GM11168 (cell line): Measurements from ENCODE around the gene CTBP2.
"Not testable (repeated sequence)": the region's sequence is repeated elsewhere in the genome, so short reads cannot be mapped to it uniquely, and the experiment has no call there.

ENCODE experiments used
- in situ Hi-C: fragments of 300-500 bp; cut with MboI; formaldehyde crosslinking; loops from one replicate; pipeline ENCODE4 v1.12.0; 2022; ENCODE audit warnings: low sequenced_read_pairs; ENCODE audit not compliant: unreplicated experiment

CTBP2 gene

DNA sequence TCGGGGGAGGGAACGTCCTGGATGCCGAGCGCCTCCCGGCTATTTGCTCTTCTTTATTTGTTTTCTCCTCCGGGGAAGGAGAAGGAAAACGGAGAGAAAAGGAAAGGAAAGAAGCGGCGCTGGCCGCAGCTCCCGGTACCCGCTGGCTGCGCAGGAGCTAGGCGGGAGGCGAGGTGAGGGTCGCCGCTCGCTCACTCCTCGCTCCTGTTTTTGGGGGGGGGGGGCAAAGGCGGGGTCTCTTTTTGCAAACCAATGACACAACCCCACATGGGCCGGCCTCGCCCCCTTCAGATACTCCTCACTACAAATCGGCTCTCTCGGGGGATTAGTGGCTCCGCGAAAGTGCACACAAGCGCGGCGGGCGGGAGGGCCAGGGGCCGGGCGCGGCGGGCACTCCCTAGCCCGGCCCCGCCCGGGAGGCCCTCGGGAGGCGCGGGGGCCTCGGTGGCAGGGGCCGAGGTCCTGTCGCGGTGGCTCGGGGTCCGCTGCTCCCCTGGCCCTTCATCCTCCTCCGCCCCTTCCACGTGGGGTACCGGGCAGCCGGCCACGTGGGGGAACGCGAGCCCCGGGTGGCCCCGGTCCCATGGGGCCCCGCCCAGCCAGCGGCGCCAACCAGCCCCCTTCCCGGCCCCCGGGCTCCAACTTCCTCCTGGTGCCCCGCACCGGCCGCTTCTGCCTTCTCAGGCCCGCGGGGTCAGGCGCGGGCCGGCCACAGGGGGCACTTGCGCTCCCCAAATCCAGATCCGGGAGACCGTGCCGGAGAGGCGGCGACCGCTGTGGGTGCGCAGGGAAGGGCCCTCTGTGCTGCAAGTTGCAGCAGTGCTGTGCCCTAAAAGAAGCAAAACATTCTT, 718 bp upstream of the CTBP2 start:
- in situ Hi-C loops, result no loop called here

DNA sequence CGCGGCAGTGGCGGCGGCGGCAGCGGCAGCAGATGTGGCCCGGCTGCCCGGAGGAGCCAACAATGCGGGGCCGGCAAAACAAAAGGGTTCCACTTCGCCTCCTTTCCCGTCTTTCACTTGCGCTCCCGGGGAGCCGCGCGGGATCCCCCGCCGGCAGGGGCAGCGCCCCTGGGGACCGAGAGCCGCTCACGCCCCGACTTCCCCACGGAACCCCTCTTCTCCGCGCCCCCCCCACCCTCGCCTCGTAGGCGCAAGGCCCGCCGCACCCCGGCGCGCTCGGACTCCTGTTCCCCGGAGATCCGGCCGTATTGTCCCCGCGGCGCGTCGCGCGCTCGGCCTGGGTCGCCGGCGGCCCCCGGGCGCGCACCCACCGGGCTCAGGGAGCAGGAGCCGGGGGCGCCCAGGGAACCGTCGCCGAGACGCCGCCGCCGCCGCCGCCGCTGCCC, 854 bp downstream of the CTBP2 start:
- in situ Hi-C loops, result no loop called here

DNA sequence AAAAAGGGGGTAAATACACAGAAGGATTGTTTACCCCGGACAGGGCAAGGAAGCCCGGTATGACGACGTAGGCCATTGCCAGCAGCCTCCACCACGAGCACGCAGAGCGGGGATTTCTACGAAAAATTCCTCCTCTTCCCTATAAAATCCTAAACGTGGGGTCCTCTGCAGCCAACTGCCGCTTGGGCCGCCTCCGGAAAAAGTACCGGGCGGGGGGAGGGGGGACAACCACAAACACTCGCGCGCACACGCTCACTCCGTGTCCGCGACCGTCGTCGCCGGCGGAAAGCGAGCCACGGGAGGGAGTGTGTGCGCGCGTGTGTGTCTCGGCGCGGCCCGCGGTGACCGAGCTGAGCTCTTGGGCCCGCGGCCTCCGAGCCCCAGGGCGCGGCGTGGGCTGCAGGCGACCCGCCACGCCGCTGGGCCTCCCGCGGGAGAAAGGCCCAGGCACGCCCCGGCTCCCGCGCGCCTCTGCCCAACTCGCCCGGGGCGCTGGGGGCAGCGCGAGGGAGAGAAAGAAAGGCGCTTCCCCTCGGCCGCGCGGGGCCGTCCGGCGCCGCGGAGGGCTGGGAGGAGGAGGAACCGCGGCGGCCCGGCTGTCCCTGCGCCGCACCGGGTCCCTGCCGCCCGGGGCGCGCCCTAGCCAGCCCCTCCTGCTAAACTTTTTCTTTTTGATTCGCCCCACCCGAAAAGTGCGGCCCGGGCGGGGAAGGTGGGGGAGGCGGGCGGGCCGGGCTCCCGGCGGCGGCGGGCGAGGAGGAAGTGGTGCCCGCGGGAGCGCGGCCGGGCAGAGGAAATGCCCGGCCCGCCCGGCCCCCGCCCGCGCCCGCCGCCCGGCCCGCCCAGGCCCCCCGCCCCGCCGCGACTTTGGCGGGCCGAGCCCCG, 1.5 kb downstream of the CTBP2 start:
- in situ Hi-C loops, result no loop called here

DNA sequence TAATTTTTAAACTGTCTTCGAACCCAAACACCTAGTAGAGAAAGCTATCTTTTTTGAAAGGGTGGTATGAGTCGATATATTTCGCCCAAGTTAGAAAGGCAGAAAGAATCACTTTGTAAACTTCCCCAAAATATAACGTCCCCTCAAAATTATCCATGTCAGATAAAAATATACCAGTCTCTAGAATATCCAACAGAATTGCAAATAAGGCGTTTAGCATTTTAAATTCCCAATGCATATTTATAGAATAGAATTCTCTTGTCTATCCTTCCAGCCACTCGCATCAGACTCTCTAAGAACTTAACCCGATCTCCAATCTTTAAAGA, 2.1 kb downstream of the CTBP2 start:
- in situ Hi-C loops, result no loop called here

DNA sequence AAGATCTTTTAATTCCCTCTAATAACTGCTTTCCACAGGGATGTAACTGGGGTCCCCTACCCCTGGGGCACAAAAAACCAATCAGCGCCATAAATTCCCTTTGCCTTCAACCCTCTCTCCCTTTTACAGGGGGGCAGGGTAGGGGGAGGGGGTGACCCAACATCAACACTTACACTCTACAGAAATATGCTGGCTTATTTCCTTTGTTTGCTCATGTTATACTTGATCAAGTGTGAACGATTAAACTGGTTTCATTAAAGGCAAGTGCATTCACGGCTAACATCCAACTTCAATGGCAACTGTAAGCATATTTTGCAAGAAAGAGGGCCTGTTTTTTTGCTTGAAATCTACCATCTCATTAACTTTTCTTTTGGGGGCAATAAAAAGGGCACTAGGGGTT, 2.9 kb downstream of the CTBP2 start:
- in situ Hi-C loops, result no loop called here

DNA sequence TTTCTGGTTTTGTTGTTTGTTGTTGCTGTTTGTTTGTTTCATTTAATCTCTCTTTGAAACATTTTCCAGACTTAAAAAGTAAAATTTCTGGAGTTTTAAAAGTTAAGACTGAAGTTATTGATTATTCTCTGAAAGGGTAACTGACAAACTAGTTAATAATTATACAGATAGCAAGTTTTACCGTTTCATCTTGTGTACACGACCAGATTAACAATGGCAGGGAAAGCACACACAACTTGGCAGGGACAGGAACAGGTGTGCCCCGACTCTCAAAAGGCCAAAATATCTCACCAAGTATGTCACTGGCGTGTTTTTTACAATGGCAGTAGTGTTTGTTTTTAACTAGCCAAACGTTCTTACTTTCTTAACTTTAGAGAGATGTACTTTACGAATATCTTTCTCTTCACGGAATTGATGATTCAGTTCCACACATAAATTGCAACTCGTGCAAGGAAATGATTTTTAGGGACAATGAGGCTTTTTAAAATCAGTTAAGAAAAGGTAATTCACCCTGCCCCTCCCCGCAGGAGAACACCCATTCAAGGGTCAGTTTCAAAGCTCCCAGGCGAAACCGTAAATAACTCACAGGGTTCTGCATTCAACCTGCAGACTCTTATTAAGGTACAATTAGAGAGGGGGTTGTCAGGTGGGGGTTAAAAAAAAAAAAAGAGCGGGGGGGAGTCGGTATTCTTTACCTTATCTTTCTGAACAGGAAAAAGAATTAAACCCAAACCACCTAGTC, 3.5 kb downstream of the CTBP2 start:
- in situ Hi-C loops, result no loop called here

DNA sequence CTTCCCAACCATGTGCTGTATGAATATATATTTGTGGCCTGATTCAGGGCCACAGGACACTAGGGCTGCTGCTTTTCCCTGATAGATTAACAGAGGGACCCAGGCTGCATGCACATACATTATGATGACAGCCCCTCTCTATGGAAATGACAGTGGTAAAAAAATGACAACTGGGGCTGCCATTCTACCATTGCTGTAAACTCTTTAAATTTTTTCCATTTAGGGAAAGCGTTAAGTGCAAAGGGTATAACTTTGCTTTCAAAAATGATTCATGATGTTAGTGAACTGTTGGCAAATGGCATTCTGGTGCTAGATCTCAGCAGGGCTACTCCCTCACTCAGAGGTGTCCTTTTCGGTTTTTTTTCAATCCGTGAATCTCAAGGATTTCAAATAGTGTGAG, 4.2 kb downstream of the CTBP2 start:
- in situ Hi-C loops, result no loop called here

DNA sequence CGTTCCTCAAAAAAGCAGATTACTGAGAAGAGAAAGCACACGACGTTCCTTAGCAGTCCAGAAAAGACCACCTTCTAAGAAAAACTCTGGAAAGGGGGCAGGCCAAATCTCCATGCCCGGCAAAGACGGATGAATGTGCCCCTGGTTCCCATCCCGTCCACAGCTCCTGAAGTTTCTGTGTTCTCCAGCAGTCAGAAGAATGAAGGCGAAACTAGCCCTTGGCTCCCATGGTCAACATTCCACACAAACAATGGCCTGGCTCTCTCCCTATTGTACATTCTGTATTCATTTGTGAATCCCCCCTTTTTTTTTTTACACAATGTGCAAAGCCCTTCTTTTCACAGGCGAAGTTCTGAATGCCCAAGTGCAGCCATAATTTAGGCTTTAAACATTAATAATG, 5.3 kb downstream of the CTBP2 start:
- in situ Hi-C loops, result no loop called here

DNA sequence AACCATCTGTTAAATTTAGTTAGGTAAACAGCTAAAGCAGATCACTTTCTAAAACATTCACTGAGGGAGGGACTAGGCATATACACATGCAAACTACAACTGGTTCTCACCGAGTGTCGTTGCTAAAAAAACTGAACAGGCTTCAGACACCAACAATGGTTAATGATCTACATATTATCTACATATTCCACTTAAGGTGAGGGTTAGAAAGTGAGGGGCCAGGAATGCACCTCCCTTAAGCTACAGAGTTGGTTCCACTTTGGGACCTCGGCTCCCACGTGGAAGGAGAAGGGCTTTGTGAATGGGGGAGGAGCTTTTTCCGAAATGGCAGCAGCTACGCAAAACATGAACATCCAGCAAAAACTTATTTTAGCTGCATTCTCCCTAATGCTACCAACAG, 5.8 kb downstream of the CTBP2 start:
- in situ Hi-C loops, result no loop called here

DNA sequence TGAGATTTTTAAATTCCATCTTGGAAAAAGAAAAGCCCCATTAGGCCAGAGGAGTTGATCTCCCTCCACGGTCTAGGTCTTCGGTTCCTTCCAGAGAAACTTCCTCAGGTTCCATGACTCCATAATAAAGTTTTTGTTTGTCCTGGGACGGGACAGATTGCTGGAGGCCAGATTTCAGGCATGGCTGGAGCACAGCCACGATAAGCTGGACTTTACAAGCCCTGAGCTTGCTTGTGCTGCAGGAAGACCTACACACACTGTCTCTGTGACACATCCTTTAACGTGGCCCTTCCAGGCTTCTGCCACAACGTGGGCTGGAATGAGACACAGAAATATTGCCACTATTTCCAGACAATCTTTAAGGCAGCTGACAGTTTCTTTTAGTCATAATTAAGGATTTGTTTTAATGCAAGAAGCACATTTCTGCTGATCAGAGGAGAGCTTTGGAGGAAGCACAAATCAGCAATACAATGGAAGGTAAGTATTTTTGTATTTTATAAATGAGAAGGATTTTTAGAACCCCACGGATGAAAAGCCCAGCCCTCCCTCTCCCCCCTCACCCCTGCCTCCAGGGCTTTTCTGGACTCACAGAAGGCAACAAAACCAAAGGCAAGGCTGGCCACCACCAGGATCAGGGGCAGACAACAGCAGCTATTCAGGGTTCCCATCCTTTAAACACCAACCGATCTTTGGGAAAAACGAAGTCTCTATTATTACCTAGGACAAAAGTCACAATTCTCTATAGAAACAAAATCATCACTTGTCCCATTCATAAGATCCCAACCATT, 6.5 kb downstream of the CTBP2 start:
- in situ Hi-C loops, result no loop called here

DNA sequence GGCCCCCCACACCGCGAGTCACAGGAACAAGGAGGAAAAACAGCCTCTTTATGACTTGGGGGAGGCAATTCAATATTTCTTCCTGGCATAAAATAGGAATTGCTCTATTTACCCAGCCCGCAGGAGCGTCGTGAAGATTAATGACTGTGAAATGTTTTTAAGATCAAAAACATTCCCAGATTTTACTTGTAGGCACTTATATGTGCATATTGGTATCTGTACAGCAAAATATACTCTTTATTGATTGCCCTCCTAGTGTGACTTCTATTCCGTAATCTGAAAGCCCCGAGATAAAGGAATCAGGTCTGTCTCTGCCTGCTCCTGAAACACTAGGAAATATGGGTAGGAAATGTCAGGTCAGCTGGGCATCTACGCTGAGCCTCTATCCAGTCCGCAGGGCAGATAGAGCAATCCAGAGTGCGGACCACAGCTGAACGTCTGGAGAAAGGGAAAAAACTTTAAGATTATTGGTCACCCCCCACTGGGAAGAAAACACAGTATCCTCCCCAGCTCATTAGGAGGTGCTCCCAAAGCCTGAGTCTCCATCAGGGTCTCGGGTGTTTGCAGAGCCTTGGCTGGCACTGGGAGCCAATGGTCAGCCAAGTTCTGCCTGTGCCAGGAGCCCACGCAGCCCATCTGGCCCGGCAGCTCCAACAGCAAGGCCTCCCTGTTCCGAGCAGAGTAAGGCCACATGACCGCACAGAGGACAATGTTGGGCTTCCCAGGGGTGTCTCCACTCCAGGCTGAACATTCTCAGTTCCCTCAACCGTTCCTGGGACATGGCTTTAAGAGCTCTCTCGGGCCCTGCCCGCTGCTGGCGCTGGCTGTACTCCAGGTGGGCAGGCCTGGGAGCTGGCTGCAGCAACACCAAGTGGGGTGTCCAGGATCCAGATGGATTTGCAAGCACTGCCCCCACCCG, 7.7 kb downstream of the CTBP2 start:
- in situ Hi-C loops, result no loop called here

DNA sequence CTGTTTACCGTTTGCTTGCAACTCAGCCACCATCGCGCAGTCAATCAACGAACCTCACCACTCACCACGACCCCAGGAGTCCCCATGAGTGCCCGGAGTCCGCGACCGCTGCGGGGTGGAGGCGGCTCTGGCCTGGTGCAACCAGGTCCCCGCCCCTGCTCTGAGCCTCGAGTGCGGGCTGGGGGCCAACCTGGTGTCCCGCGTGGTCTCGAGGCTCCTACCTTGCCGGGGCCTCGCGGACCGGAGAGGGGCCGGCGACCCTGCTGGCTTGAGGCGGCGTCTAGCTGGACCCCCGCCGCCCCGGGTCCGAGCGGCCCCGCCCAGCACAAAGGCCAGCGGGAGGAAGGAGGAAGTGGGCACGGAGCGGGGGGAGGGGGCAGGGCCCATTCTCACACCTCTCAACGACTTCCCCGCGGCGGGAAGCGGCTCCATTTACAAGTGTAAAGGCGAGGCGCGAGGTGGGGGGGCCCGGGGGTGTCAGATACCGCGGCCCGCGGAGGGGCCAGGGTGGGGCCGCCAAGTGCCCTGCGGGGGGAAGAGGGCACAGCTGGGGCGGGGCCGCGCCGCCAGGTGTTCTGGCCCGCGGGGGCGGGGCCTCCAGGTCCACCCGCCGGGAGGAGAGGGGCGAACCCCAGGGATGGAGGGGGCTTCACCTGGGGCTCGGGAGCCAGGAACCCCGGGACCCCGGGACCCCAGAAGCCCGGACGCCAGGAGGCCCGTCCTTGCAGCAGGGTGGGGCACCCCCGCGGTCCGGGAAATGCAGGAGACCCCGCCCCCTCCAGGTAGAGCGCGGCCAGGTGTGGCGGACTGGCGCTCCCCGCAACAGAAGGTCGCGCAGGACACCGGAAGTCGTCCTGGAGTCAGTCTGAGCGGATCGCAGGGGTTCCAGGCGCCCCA, 8.6 kb downstream of the CTBP2 start:
- in situ Hi-C loops, result no loop called here

DNA sequence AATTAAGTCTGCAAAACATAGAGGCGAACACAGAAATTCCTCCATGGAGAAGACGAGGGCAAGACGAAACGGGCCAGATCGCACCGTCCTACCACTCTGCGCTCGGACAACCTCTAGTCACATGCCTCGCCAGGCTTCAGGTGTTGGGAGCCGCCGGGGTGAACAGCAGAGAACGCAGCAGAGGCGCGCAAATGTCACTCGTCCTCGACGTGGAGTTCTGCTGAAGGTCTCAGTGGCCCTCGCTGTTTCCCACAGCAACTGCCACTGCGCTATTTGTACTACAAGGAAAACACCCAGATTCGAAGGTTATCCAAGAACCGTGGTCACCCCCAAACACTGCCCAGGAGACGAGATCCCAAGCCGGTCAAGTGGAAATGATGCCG, 9.2 kb downstream of the CTBP2 start:
- in situ Hi-C loops, result no loop called here

DNA sequence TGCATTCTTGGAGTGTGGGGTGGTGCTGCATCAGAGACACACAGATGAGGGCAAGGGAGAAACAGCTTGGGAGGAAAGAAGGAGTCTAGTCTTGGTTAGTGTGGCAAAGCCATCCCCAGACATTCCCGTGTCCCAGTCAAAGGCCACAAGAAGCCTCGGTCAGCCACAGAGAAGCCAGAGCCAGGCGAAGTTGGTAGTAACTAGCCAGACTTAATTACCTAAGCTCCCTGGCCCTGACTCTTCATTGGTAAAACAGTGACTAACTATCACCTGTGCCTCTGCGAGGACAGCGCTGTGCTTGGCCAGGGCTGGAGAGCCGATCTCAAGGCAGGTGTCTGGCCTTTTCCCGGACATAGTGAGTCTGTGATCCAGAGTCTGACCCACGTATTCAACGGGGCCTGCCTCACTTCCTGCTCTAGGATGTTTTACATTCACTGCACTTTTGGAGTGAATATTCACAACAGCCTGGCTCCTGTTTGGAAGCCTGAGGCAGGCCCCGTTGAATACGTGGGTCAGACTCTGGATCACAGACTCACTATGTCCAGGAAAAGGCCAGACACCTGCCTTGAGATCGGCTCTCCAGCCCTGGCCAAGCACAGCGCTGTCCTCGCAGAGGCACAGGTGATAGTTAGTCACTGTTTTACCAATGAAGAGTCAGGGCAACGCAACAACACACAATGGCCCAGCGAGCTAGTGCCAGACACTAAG, 9.8 kb downstream of the CTBP2 start:
- in situ Hi-C loops, result not testable (repeated sequence)

DNA sequence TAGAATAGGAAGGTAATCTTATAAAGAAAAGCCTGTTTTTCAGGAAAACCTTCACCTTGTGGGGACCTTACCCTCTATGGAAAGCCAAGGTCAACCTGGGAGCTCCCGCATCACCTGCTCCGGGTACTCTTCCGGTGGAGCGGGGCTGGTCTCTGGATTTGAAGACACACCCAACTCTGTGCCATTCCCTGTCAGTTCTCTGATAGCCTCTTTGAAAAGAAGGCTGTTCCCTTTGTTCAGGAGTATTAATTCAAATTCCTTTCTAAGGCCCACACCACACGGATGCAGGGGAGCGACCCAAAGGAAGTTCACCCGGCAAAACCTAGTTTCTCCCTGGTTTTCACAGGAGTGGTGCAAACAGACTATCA, 10.7 kb downstream of the CTBP2 start:
- in situ Hi-C loops, result no loop called here

DNA sequence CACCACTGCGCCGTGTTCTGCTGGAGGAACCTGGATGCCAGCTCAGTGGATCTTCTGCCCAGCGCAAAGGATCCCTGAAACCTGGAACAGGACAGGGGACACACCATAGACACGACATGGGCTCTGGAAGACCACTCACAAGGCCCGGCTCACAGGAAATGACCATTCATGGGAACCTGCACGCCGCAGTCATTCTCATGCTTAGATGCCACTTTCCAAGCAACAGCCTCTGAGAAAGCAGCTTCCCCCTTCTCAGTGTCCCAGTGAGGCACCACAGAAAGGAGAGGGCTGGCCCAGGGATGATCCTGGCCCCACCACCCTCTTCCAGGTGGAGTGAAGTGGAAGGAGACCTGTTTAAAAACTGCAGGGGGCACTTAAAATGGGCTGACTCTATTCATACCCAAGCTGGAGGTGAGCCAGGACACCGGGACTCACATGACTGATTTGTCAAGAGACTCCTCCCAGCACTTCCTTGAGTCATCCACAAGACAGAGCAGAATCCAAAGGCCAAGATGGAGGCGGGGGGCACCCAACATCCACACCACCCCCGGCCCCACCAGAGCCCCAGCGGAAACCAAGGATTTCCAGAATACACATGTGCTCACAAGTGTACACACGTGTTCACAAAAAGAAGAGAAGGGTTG, 11.2 kb downstream of the CTBP2 start:
- in situ Hi-C loops, result no loop called here

DNA sequence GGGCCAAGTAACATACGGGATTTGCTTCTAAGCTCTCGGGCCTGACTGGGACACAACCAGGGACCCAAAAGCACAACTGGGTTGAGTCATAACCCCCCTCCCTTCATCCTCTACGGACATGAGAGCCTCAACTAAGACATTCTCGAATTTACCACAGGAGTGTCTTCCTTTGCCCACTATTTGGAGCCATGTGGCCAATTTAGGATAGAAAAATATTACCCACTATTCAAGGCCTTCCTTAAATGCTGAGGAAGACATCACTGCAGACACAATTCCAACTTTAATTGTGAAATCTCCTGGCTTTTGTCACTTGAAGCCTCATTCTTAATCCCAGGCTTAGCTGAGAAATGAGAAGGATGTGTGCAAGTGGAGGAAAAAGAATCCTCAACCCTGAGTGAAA, 11.8 kb downstream of the CTBP2 start:
- in situ Hi-C loops, result no loop called here
